Measurements from ENCODE around the gene MROH7.

- TF ChIP-seq CTCF (conservative IDR thresholded peaks at IDR 0.05; ENCODE audit: low read length) (no peak), EZH2phosphoT487 (IDR thresholded peaks at IDR 0.05; ENCODE audit: borderline replicate concordance) (no peak)
Observed at GRCh38 chr1:54758678-54759348, 117.2 kb downstream of the MROH7 start.
